NCI-H510A treated with DMSO at 0.1 percent for 48 hours (cell line): ENCODE measurements around the gene FSHR.

Experiments used
- DNase-seq: peaks from one replicate; lab custom pipeline; 2025; lab: John Stamatoyannopoulos, UW

FSHR gene

DNA sequence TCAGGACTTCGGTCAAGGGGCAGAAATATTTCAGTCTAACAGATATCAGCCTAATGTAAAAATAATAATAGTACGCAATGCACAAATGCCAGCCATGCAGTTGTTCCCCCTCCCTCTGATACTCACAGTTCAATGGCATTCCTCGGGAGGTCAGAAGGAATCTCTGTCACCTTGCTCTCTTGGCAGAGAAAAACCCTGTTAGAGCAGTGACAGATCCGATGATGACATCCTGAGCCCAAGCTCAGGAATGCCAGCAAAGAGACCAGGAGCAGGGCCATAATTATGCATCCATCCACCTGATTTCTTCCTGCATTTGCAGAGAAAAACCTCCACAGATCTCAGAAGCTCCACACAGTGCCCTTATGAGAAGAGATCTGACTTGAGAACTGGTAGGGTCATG, at the start of gene FSHR:
Gene FSHR, minus strand, starts transcription at position 376 of the 400 bp plus-strand sequence. Its CDS starts 98 bp downstream, at position 278.
- no peak for DNase-seq

DNA sequence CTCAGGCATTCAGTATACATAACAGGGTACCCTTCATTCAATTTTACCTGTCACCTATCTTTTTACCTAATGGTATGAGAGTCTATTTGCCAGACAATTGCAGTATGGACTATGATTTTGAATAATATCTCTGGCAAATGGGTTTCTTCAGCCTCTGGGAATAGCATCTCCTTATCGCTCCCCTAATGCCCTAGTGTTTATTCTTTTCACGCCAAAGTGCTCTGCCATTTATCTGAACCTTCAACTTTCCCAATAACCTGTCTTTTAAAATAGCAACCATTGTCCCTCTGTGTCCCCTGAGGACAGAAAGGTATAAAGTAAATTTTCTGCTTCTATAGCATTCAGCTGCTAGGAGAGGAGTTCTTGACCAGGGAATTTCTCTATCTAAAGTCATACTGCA, 45.0 kb upstream of the FSHR start:
- DNase-seq, result no peak

GRCh38 chr2:49194701-49195100, 40.4 kb upstream of the FSHR start:
- DNase-seq, result no peak

DNA sequence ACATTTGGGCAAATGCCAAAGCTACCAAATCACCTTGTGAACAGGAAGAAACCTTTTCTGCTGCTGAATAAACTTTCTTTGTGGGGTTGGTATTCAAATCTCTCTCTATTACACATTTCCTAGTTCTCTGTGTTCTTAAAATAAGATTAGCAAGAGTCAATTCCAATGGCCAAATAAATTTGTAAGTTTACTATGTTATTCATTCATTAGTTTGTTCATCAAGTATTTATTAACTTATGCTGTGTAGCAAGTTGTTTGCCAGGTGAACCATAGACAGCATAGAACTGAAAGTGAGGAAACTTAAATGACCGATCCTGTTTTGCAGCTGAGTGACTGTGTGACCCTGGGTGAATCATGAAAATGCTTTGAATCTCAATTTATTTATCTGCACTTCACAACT, 37.7 kb upstream of the FSHR start:
- no peak for DNase-seq

DNA sequence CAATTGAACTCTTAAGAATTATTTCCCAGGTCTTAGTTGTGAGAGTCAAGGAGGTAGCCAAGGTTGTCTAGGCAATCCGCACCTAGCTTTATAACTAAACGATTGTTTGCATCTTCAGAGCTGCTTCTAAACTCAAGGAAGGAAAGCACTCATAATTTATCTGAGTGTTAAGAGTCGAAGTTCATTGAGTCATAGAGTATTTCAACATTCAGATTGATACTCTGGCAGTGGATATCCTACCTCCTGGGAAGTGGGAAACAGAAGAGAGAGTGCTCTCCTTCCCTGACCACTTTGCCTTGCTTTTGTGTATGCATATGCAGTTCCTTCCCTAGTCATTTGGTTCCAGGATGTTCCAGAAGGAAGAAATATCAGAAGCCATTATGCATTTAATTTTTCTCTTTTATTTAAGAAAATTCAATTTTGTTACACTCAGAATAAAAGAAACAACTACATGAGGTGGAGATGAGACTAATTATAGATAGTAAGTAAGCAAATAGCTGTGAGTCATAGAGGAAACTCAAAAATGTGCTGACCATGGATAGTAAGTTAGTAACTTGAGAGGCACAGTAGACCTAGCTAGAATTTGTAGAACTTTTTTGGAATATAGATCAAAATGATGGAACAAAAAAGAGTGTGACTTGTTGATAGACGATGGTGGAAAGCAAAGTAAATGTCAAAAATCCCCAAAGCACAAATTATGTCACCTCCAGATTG, 35.4 kb upstream of the FSHR start:
- no peak for DNase-seq

DNA sequence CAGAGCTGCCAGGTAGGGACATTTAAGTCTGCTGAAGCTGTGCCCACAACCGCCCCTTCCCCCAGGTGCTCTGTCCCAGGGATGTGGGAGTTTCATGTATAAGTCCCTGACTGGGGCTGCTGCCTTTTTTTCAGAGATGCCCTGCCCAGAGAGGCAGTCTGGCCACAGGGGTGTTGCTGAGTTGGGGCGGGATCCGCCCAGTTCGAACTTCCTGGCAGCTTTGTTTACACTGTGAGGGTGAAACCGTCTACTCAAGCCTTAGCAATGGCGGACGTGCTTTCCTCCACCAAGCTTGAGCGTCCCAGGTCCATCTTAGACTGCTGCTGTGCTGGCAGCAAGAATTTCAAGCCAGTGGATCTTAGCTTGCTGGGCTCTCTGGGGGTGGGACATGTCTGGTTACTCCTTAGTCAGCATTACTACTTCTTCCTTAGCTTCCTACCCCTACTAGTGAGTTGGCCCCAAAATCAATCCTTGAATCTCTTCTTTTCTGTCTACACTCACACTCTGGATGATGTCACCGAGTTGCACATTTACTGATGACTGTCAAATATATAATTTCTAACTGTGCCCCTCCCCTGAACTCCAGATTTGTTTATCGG, 31.8 kb upstream of the FSHR start:
- DNase-seq, result no peak

- no peak for DNase-seq
These were observed 24.3 kb upstream of the FSHR start for GRCh38 chr2:49178656-49179055.

DNA sequence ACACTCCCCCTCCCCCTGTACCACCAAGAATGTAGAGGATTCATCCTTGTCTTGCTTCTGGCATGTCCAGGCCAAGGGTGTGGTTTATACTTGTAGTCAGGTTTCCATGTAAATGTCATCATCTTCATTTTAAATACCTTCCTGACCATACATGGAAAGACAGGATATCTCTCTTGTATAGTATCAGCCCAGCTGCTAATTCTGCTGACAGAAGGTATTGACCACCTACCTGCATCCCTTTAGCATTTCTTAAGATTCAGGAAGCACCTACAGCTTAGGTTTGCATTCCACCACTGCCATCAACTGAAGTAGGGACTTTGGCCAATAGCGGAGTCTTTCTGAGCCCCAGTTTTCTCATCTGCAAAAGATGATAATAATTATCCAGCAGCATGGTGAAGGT, 22.9 kb upstream of the FSHR start:
- DNase-seq, result no peak

GRCh38 chr2:49175831-49176230, 21.5 kb upstream of the FSHR start:
- no peak for DNase-seq

DNA sequence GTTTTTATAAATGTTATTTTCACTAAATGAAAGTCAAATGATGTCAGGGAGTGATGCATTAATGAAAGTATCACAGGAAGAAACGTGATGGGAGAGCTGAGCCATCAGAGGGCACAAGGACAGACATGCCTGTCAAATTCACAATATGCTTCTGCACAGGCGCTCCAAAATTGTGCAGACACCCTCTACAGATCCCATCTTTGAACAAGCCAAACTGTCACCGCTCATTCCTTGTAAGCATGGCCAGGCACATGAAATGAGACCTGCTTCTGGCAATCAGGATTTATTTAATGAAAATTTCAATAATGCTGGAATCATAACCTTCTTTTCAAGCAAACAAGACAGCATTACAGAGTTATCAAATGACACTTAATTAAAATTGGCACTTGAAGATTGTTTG, 20.4 kb upstream of the FSHR start:
- DNase-seq, result no peak

GRCh38 chr2:49167131-49167530, 12.8 kb upstream of the FSHR start:
- DNase-seq, result peak; percentile 5

- DNase-seq, result no peak
These were observed 11.3 kb upstream of the FSHR start for GRCh38 chr2:49165662-49166061.

DNA sequence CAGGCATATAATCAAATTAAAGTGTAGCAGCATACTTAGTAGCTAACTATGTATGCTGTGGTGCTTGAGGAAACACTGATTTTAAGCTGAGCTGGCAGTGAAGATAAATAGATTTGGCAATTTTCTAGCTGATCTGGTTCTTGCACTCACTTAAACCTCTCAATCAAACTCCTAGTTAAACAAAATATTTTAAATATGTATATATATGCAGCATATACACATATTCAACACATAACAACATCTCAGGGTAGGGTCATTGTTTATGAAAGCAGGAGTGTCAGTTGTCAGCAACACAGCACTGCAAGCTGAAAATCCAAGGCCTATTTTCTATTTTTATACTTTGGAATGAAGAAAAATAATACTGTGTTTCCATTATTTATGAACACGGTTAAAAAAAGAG, 10.4 kb upstream of the FSHR start:
- no peak for DNase-seq

GRCh38 chr2:49162151-49162550, 7.8 kb upstream of the FSHR start:
- no peak for DNase-seq

- no peak for DNase-seq
These were observed 576 bp upstream of the FSHR start for GRCh38 chr2:49154891-49155290.

DNA sequence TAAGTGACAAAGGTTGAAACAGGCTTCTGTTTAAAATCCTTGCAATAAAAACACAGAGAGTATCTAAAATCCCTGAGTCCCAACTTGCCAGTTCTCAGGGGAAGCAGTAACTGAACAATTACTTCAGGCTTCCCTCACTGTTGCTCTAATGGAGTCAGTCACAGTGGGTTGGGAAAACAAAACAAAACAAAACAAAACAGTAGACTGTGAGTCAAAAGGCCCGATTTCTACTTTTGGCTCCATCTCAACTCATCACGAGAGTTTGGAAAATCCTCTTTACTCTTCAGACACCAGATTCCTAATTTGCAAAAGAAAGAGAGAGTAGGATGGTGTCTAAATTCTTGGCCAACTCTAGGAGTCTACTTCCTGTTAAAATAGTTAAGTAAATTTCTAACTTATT, 1.1 kb downstream of the FSHR start:
- no peak for DNase-seq

DNA sequence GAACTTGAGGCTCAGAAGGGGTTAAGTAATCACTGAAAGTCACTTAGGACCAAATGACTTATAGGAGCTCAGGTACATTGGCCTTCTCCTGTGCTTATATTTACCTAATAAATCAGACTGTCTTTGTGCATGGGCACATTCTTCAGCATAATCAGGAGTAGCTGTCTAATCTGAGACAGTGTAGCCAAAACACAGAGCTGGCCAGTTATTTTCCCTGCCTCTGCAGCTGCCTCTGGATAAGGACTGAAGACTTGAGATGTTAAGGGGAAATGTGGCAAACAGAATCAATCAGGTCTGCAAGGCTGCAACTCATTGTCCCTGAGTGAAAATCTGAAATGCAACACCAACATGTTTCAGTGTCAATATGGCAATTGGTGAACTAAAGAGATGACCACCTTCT, 1.5 kb downstream of the FSHR start:
- no peak for DNase-seq

- DNase-seq, result no peak
These were observed 7.9 kb downstream of the FSHR start for GRCh38 chr2:49146401-49146800.

- no peak for DNase-seq
These were observed 22.5 kb downstream of the FSHR start for GRCh38 chr2:49131801-49132200.

GRCh38 chr2:49129034-49129433, 25.3 kb downstream of the FSHR start:
- no peak for DNase-seq

- DNase-seq, result no peak
These were observed 30.7 kb downstream of the FSHR start for GRCh38 chr2:49123600-49123999.

GRCh38 chr2:49122107-49122506, 32.2 kb downstream of the FSHR start:
- DNase-seq, result no peak

- no peak for DNase-seq
These were observed 41.3 kb downstream of the FSHR start for GRCh38 chr2:49113046-49113445.

DNA sequence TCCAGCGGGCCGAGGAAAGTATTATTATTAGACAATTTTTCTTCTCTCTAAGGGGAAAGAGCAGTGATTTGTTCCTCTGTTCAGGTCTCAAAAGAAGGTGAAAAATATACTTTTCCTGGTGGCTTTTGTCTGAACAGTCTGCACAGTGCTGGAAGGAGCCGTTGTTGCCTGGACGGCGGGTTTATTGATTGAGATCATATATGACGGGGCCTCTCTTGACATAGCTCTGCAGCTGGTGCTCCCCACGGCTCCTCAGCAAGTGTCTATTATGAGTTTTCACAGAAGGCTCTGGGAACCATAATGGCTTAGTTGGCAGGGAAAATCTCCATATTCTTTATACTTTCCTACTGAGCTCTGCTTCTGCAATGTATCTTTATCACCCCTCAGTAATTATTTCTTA, 42.9 kb downstream of the FSHR start:
- DNase-seq, result no peak
